ENCODE data around the gene DDR2. TPM values are rescaled to one million over a fixed set of nuclear protein-coding genes. Genes with fewer than 3 reads are reported as not detected.

The DDR2 gene
- total RNA-seq, 2 experiments from 2014 or later: 0.21 to 0.23 TPM

GRCh38 chr1:162631546-162632191 lies 595 bp upstream of the DDR2 start:
- ChIA-PET CTCF (no interaction called here), POLR2A (interaction anchor here (0.6 kb wide), 1 partner anchor 684 kb away, joined by 3 read pairs; no protein-coding TSS in a partner anchor)
- H3K36me3 Mint-ChIP-seq (ENCODE audit: low read depth): no peaks in the 10 kb centered on the region
- intact Hi-C loops (cut with DNase I, micrococcal nuclease): no loop called here
- peaks cover 6% of the 10 kb centered on the region for H3K27me3 Mint-ChIP-seq
- H3K27ac Mint-ChIP-seq: no peak overlapping the region
- no peak overlapping the region for H3K4me3 Mint-ChIP-seq
- DNase-seq (no peak), ATAC-seq (no peak)
- no peaks in the 10 kb centered on the region for H3K9me3 Mint-ChIP-seq (ENCODE audit: low read depth)
- H3K4me1 Mint-ChIP-seq: peaks cover 2% of the 10 kb centered on the region

- CTCF ChIA-PET: no interaction called here
- intact Hi-C loops (cut with DNase I, micrococcal nuclease): no loop called here
- ATAC-seq: no peak
- no peak for DNase-seq
- H3K4me3 Mint-ChIP-seq: no peak overlapping the region
- no peaks in the 10 kb centered on the region for H3K4me1 Mint-ChIP-seq
- no peaks in the 10 kb centered on the region for H3K9me3 Mint-ChIP-seq (ENCODE audit: low read depth)
- POLR2A ChIA-PET: no interaction called here
- no peak overlapping the region for H3K27ac Mint-ChIP-seq
- peaks cover 2% of the 10 kb centered on the region for H3K27me3 Mint-ChIP-seq
- no peaks in the 10 kb centered on the region for H3K36me3 Mint-ChIP-seq (ENCODE audit: low read depth)
These were observed 425 bp downstream of the DDR2 start for GRCh38 chr1:162632698-162633080.

GRCh38 chr1:162633081-162633762 lies 958 bp downstream of the DDR2 start:
- Mint-ChIP-seq H3K27me3 (peaks cover 2% of the 10 kb centered on the region), H3K36me3 (ENCODE audit: low read depth) (no peaks in the 10 kb centered on the region), H3K9me3 (ENCODE audit: low read depth) (no peaks in the 10 kb centered on the region), H3K4me1 (no peaks in the 10 kb centered on the region), H3K27ac (no peak overlapping the region), H3K4me3 (no peak overlapping the region)
- DNase-seq (no peak), ATAC-seq (no peak)
- intact Hi-C loops (cut with DNase I, micrococcal nuclease): no loop called here
- ChIA-PET CTCF (no interaction called here), POLR2A (no interaction called here)

- intact Hi-C loops (cut with DNase I, micrococcal nuclease): no loop called here
- Mint-ChIP-seq H3K4me3 (no peak overlapping the region), H3K9me3 (ENCODE audit: low read depth) (no peaks in the 10 kb centered on the region), H3K27me3 (peaks cover 4% of the 10 kb centered on the region), H3K4me1 (no peaks in the 10 kb centered on the region), H3K27ac (no peak overlapping the region), H3K36me3 (ENCODE audit: low read depth) (no peaks in the 10 kb centered on the region)
- ChIA-PET POLR2A (no interaction called here), CTCF (interaction anchor here (0.9 kb wide), 1 partner anchor 280 kb away, joined by 3 read pairs; no protein-coding TSS in a partner anchor)
- no peak for DNase-seq
- ATAC-seq: no peak
These were observed 3.2 kb downstream of the DDR2 start for GRCh38 chr1:162635418-162635817.

GRCh38 chr1:162639718-162640117 lies 7.5 kb downstream of the DDR2 start:
- Mint-ChIP-seq H3K27ac (no peak overlapping the region), H3K27me3 (peaks cover 4% of the 10 kb centered on the region), H3K36me3 (ENCODE audit: low read depth) (no peaks in the 10 kb centered on the region), H3K4me1 (no peaks in the 10 kb centered on the region), H3K4me3 (no peak overlapping the region), H3K9me3 (ENCODE audit: low read depth) (no peaks in the 10 kb centered on the region)
- ChIA-PET POLR2A (no interaction called here), CTCF (no interaction called here)
- DNase-seq: no peak
- ATAC-seq: no peak
- intact Hi-C loops (cut with DNase I, micrococcal nuclease): no loop called here

- no peaks in the 10 kb centered on the region for H3K9me3 Mint-ChIP-seq (ENCODE audit: low read depth)
- ATAC-seq: no peak
These were observed 8.8 kb downstream of the DDR2 start for GRCh38 chr1:162641114-162641513.

GRCh38 chr1:162644986-162645314 lies 12.7 kb downstream of the DDR2 start:
- Mint-ChIP-seq H3K36me3 (ENCODE audit: low read depth) (no peaks in the 10 kb centered on the region), H3K27ac (no peak overlapping the region), H3K4me1 (no peaks in the 10 kb centered on the region), H3K27me3 (peaks cover 10% of the 10 kb centered on the region), H3K4me3 (no peak overlapping the region), H3K9me3 (ENCODE audit: low read depth) (no peaks in the 10 kb centered on the region)
- CTCF ChIA-PET: interaction anchor here (1.0 kb wide), 1 partner anchor 15 kb away, joined by 3 read pairs; no protein-coding TSS in a partner anchor
- DNase-seq (no peak), ATAC-seq (no peak)
- intact Hi-C loops (cut with DNase I, micrococcal nuclease): no loop called here
- POLR2A ChIA-PET: no interaction called here

More at GRCh38 chr1:162641114-162641513, 8.8 kb downstream of the DDR2 start:
- H3K27ac Mint-ChIP-seq: no peak overlapping the region
- intact Hi-C loops (cut with DNase I, micrococcal nuclease): no loop called here
- DNase-seq: no peak
- no peaks in the 10 kb centered on the region for H3K36me3 Mint-ChIP-seq (ENCODE audit: low read depth)
- peaks cover 4% of the 10 kb centered on the region for H3K27me3 Mint-ChIP-seq
- CTCF ChIA-PET: no interaction called here
- no peaks in the 10 kb centered on the region for H3K4me1 Mint-ChIP-seq
- POLR2A ChIA-PET: no interaction called here
- no peak overlapping the region for H3K4me3 Mint-ChIP-seq

- ATAC-seq (no peak), DNase-seq (no peak)
- Mint-ChIP-seq H3K36me3 (ENCODE audit: low read depth) (no peaks in the 10 kb centered on the region), H3K4me1 (no peaks in the 10 kb centered on the region), H3K27me3 (peaks cover 10% of the 10 kb centered on the region), H3K27ac (no peak overlapping the region), H3K9me3 (ENCODE audit: low read depth) (no peaks in the 10 kb centered on the region), H3K4me3 (no peak overlapping the region)
- intact Hi-C loops (cut with DNase I, micrococcal nuclease): no loop called here
- CTCF ChIA-PET: interaction anchor here (1.0 kb wide), 1 partner anchor 16 kb away, joined by 3 read pairs; no protein-coding TSS in a partner anchor
- POLR2A ChIA-PET: no interaction called here
These were observed 13.4 kb downstream of the DDR2 start for GRCh38 chr1:162645666-162646065.

GRCh38 chr1:162649583-162649982 lies 17.3 kb downstream of the DDR2 start:
- Mint-ChIP-seq H3K27me3 (peaks cover 20% of the 10 kb centered on the region), H3K27ac (no peak overlapping the region), H3K9me3 (ENCODE audit: low read depth) (no peaks in the 10 kb centered on the region), H3K4me3 (no peak overlapping the region), H3K36me3 (ENCODE audit: low read depth) (no peaks in the 10 kb centered on the region), H3K4me1 (no peaks in the 10 kb centered on the region)
- ChIA-PET CTCF (no interaction called here), POLR2A (no interaction called here)
- ATAC-seq: no peak
- intact Hi-C loops (cut with DNase I, micrococcal nuclease): no loop called here
- DNase-seq: no peak

GRCh38 chr1:162654915-162655620 lies 22.8 kb downstream of the DDR2 start:
- H3K4me1 Mint-ChIP-seq: no peaks in the 10 kb centered on the region
- H3K36me3 Mint-ChIP-seq (ENCODE audit: low read depth): peaks cover 1% of the 10 kb centered on the region
- H3K27me3 Mint-ChIP-seq: peaks cover 23% of the 10 kb centered on the region
- DNase-seq (no peak), ATAC-seq (no peak)
- intact Hi-C loops (cut with DNase I, micrococcal nuclease): no loop called here
- ChIA-PET CTCF (no interaction called here), POLR2A (no interaction called here)
- H3K4me3 Mint-ChIP-seq: no peak overlapping the region
- no peak overlapping the region for H3K27ac Mint-ChIP-seq
- H3K9me3 Mint-ChIP-seq (ENCODE audit: low read depth): no peaks in the 10 kb centered on the region

- intact Hi-C loops (cut with DNase I, micrococcal nuclease): no loop called here
- DNase-seq (no peak), ATAC-seq (no peak)
- ChIA-PET POLR2A (no interaction called here), CTCF (no interaction called here)
- Mint-ChIP-seq H3K36me3 (ENCODE audit: low read depth) (peaks cover 1% of the 10 kb centered on the region), H3K4me3 (no peak overlapping the region), H3K27me3 (peaks cover 18% of the 10 kb centered on the region), H3K27ac (no peak overlapping the region), H3K4me1 (no peaks in the 10 kb centered on the region), H3K9me3 (ENCODE audit: low read depth) (no peaks in the 10 kb centered on the region)
These were observed 24.0 kb downstream of the DDR2 start for GRCh38 chr1:162656266-162656665.

GRCh38 chr1:162660574-162660973 lies 28.3 kb downstream of the DDR2 start:
- Mint-ChIP-seq H3K4me1 (no peaks in the 10 kb centered on the region), H3K9me3 (ENCODE audit: low read depth) (no peaks in the 10 kb centered on the region), H3K27me3 (peaks cover 12% of the 10 kb centered on the region), H3K4me3 (no peak overlapping the region), H3K36me3 (ENCODE audit: low read depth) (peaks cover 1% of the 10 kb centered on the region), H3K27ac (no peak overlapping the region)
- intact Hi-C loops (cut with DNase I, micrococcal nuclease): no loop called here
- no peak for ATAC-seq
- ChIA-PET CTCF (no interaction called here), POLR2A (no interaction called here)
- no peak for DNase-seq

Data from activated CD4-positive, alpha-beta T cell treated with anti-CD3 and anti-CD28 coated beads for 36 hours (primary cell).